NCI-H526 treated with DMSO at 0.1 percent for 48 hours (cell line): Measurements from ENCODE around the gene FLNA.
"Not testable (repeated sequence)": the region's sequence is repeated elsewhere in the genome, so short reads cannot be mapped to it uniquely, and the experiment has no call there.

Experiments used
- DNase-seq: peaks from one replicate; lab custom pipeline; 2025; lab: John Stamatoyannopoulos, UW

FLNA gene

GRCh38 chrX:154305541-154306205 lies 68.8 kb downstream of the FLNA start:
- no peak for DNase-seq

DNA sequence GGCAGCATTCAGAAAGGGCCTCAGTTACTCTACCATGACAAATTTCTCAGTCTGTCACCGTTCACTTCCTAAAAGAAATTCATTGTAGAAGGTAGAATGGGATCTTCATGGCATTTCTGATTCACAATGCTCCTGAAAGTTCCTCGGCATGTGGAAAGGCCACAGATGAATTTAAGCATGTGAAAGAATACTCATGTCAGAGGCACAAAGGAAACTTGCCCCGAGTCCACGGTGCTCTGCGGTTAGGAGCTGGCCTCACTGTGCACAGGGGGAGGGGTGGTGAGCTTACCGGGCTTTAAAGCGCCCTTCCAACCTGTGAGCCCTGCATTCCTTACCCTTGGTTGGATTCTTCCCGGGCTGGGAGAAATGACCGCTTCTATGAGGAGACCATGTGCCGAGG lies 69.6 kb downstream of the FLNA start:
- no peak for DNase-seq

DNA sequence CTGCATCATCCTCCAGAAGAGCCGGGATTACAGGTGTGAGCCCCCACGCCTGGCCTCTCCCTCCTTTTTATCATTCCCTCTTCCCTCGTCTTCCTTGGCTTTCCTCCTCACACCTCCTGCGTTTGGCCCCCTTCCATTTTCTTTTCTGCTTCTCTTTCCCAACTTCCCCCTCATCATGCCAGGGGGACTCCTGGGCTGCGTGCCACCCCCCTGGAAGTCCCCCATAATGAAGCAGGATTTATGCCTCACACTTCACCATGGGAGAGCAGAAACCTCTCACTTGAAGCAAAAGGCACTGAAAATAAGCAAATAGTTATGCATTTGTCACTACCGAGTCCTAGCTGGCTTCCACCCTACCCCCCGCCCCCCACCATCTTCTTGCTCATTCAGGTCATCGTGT lies 71.0 kb downstream of the FLNA start:
- DNase-seq, result no peak

GRCh38 chrX:154302998-154303397 lies 71.4 kb downstream of the FLNA start:
- DNase-seq, result not testable (repeated sequence)

DNA sequence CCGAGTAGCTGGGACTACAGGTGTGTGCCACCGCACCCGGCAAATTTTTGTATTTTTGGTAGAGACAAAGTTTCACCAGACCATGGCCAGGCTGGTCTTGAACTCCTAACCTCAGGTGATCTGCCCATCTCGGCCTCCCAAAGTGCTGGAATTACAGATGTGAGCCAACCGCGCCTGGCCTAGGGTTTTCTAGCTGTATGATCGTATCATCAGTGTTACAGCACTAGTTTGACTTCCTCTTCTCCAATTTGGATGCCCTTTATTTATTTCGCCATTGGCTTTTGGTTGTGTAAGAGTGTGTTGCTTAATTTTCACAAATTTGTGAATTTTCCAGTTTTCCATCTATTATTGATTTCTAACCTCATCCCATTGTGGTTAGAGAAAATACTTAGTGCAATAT lies 73.6 kb downstream of the FLNA start:
- no peak for DNase-seq
